ENCODE measurements around the gene PTPRF.

The PTPRF gene

GRCh38 chr1:43613075-43613942 is 82.6 kb downstream of the PTPRF start:
- Histone ChIP-seq H3K4me3 (no peak overlapping the region), H3K27ac (no peak overlapping the region)
- TF ChIP-seq, protein P1, sequence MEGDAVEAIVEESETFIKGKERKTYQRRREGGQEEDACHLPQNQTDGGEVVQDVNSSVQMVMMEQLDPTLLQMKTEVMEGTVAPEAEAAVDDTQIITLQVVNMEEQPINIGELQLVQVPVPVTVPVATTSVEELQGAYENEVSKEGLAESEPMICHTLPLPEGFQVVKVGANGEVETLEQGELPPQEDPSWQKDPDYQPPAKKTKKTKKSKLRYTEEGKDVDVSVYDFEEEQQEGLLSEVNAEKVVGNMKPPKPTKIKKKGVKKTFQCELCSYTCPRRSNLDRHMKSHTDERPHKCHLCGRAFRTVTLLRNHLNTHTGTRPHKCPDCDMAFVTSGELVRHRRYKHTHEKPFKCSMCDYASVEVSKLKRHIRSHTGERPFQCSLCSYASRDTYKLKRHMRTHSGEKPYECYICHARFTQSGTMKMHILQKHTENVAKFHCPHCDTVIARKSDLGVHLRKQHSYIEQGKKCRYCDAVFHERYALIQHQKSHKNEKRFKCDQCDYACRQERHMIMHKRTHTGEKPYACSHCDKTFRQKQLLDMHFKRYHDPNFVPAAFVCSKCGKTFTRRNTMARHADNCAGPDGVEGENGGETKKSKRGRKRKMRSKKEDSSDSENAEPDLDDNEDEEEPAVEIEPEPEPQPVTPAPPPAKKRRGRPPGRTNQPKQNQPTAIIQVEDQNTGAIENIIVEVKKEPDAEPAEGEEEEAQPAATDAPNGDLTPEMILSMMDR (IDR thresholded peaks at IDR 0.05) = no peak
- DNase-seq (ENCODE audit: low spot score) = no peak

GRCh38 chr1:43614211-43614610 is 83.5 kb downstream of the PTPRF start:
- Histone ChIP-seq H3K27ac (no peak overlapping the region), H3K4me3 (no peak overlapping the region)
- no peak for DNase-seq (ENCODE audit: low spot score)
- TF ChIP-seq, protein P1 (IDR thresholded peaks at IDR 0.05) = no peak

- no peak overlapping the region for H3K27ac ChIP-seq
- DNase-seq (ENCODE audit: low spot score) = no peak
- TF ChIP-seq, protein P1 (IDR thresholded peaks at IDR 0.05) = no peak
- H3K4me3 ChIP-seq = no peak overlapping the region
These were observed 84.2 kb downstream of the PTPRF start for GRCh38 chr1:43614891-43615290.

DNA sequence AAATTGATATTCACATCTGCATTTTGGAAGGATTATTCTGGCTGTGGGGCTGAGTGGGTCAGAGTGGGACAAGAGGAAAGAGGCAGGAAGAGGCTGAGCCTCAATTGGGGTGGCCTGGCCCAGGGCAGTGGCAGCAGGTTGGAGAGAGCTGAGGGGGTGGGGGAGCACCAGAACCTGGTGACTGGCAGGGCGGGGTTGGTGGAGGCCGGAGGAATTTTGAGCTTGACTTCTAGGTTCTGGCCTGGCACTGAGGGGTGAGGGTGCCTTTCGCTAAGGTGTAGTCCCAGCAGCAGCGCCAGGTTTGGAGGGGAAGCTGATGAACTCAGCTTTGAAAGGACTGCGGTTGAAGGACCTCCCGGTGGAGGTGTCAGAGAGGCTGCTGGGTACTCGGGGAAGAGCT is 85.7 kb downstream of the PTPRF start:
- TF ChIP-seq, protein P1 (IDR thresholded peaks at IDR 0.05) = no peak
- H3K27ac ChIP-seq = no peak overlapping the region
- no peak overlapping the region for H3K4me3 ChIP-seq
- DNase-seq (ENCODE audit: low spot score) = no peak

DNA sequence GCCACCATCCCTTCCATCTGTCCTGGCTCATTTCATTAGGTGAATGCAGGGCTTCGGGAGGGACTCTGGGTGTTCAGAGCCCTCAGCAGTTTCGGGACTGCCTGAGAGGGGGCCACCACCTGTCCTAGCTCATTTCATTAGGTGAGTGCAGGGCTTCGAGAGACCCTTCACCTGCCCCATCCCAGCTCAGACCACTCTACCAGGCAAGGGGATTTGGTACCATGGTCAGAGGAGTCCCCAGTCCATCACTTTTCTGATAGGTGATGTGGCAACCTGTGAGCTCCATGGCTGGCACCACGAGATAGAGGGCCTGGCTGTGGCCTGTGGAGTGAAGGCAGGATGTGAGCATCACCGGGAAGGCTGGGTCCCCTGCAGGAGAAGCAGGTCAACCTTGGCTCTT is 86.3 kb downstream of the PTPRF start:
- Histone ChIP-seq H3K4me3 (no peak overlapping the region), H3K27ac (no peak overlapping the region)
- TF ChIP-seq, protein P1 (IDR thresholded peaks at IDR 0.05) = no peak
- no peak for DNase-seq (ENCODE audit: low spot score)

DNA sequence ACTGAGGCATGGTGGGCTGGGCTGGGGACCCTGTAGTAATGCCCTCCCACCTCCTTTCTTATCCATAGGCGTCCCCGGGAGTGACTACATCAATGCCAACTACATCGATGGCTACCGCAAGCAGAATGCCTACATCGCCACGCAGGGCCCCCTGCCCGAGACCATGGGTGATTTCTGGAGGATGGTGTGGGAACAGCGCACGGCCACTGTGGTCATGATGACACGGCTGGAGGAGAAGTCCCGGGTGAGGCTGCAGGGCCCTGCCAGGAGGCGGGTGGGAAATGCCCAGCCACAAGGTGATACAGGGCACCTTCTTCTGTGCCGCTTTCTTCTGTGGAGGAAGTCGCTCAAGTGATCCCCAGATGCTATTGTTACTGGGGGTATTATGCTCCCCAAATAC is 87.0 kb downstream of the PTPRF start:
- Histone ChIP-seq H3K27ac (no peak overlapping the region), H3K4me3 (no peak overlapping the region)
- DNase-seq (ENCODE audit: low spot score) = no peak
- TF ChIP-seq, protein P1 (IDR thresholded peaks at IDR 0.05) = no peak

Measured in coronary artery (tissue), 2 donors.